PC-3 (cell line): ENCODE data around the gene ZBTB7C. TPM values are rescaled to one million over a fixed set of nuclear protein-coding genes. Genes with fewer than 3 reads are reported as not detected.

Experiments
- ATAC-seq: fragments of 200-7000 bp; cut with Tn5 transposase; 2 replicates; pipeline ENCODE4 v1.9.1; 2020; ENCODE audit warnings: mild to moderate bottlenecking, moderate library complexity
- BruUV-seq: library from RNA; stranded (reverse); fragments of 400-500 nt; replicated peaks from 2 replicates; lab custom pipeline; 2021; lab: Mats Ljungman, UMichigan
- CTCF ChIA-PET: fragments of 300-600 bp; sonication (Branson Sonifier 250); formaldehyde crosslinking; loops from one replicate; lab custom pipeline; 2022; ENCODE audit warnings: antibody characterized with exemption; lab: Charles Lee
- POLR2A ChIA-PET: fragments of 300-600 bp; sonication (Branson Sonifier 250); formaldehyde crosslinking; loops from one replicate; lab custom pipeline; 2022; ENCODE audit warnings: antibody characterized with exemption; ENCODE audit not compliant: unreplicated experiment; lab: Charles Lee
- DNase-seq: peaks from one replicate; pipeline ENCODE4 v3.0.0-alpha.2; 2015
- H2AFZ ChIP-seq: fragments of 300-600 bp; sonication (generic); 2 replicates; pipeline ENCODE4 v1.6.0; 2016; ENCODE audit warnings: antibody characterized with exemption, low read length
- H3F3A ChIP-seq: fragments of 300-600 bp; sonication (generic); one replicate; pipeline ENCODE4 v1.6.0; 2017; ENCODE audit warnings: antibody characterized with exemption, low read length, control low read depth, mild to moderate bottlenecking; ENCODE audit not compliant: unreplicated experiment
- H3K27ac ChIP-seq: fragments of 300-600 bp; sonication (generic); 2 replicates; pipeline ENCODE4 v1.5.1; 2016; ENCODE audit warnings: mild to moderate bottlenecking, low read length
- H3K27me3 ChIP-seq: fragments of 300-600 bp; sonication (generic); 2 replicates; pipeline ENCODE4 v1.6.1; 2016; ENCODE audit warnings: low read length, mixed read lengths
- H3K36me3 ChIP-seq: fragments of 300-600 bp; sonication (generic); 2 replicates; pipeline ENCODE4 v1.6.1; 2016; ENCODE audit warnings: low read depth, mixed run types, low read length, mixed read lengths
- H3K4me1 ChIP-seq: fragments of 300-600 bp; sonication (generic); 2 replicates; pipeline ENCODE4 v1.5.1; 2016; ENCODE audit warnings: low read length; ENCODE audit not compliant: insufficient read depth
- H3K4me2 ChIP-seq: fragments of 300-600 bp; sonication (generic); 2 replicates; pipeline ENCODE4 v1.6.0; 2016; ENCODE audit warnings: low read length
- H3K4me3 ChIP-seq: fragments of 300-600 bp; sonication (generic); 2 replicates; pipeline ENCODE4 v1.5.1; 2016; ENCODE audit warnings: mild to moderate bottlenecking, low read length, mixed read lengths
- H3K79me2 ChIP-seq: fragments of 300-600 bp; sonication (generic); 2 replicates; pipeline ENCODE4 v1.6.1; 2017; ENCODE audit warnings: low read length, mixed read lengths
- H3K9ac ChIP-seq: fragments of 300-600 bp; sonication (generic); 2 replicates; pipeline ENCODE4 v1.6.0; 2016; ENCODE audit warnings: mild to moderate bottlenecking, low read length
- H3K9me2 ChIP-seq: fragments of 300-600 bp; sonication (generic); replicated peaks from 2 replicates; pipeline ENCODE4 v1.6.1; 2016; ENCODE audit warnings: mixed run types, low read length, mixed read lengths
- H3K9me3 ChIP-seq: fragments of 300-600 bp; sonication (generic); 2 replicates; pipeline ENCODE4 v1.6.1; 2016; ENCODE audit warnings: low read length, mixed read lengths
- H4K20me1 ChIP-seq: fragments of 300-600 bp; sonication (generic); 2 replicates; pipeline ENCODE4 v1.6.1; 2016; ENCODE audit warnings: low read length, mixed read lengths
- EZH2 ChIP-seq: fragments of 300-600 bp; sonication (generic); IDR thresholded peaks from one replicate; pipeline ENCODE4 v1.6.1; 2017; ENCODE audit warnings: antibody characterized with exemption, mild to moderate bottlenecking, low read length; ENCODE audit not compliant: unreplicated experiment
- EZH2phosphoT487 ChIP-seq: fragments of 300-600 bp; sonication (generic); IDR thresholded peaks from 2 replicates; pipeline ENCODE4 v1.6.1; 2018; ENCODE audit warnings: mild to moderate bottlenecking, antibody characterized with exemption, low read length, borderline replicate concordance
- intact Hi-C: fragments of 100-400 bp; cut with micrococcal nuclease; formaldehyde crosslinking; loops from 2 replicates; pipeline ENCODE4 v1.9.0; 2023
- total RNA-seq: library from RNA; depleted of rRNA; stranded (reverse); fragments of >200 nt; gene quantifications from 2 replicates; pipeline ENCODE4 v1.2.3, GENCODE V29; 2014
- TF ChIP-seq, protein P1 (sequence below): fragments of 300-600 bp; sonication (generic); conservative IDR thresholded peaks from 2 replicates; pipeline ENCODE4 v1.5.1; 2017; ENCODE audit warnings: antibody characterized with exemption, low read depth, mild to moderate bottlenecking, low read length

Gene ZBTB7C
- total RNA-seq, 1 experiment from 2014 or later = 1.3 TPM

DNA sequence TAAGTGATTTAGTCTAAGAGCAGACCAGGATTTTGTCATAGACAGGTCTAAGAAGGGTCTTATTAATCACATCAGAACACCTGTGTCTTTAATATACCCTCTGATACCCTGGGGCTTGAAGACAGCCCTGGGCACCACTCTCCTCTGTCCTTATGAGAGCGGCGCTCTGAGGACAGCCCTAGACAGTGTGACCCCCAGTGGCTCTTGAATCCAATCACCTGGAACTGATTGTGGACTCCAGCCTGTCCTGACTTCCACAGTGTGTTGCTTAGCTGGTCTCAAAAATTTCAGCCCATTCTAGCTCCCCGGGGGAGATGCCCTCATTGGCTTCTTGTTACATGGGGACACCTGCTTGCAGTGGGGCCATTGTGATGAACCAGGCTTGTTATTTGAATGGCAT, 282.9 kb downstream of the ZBTB7C start:
- Histone ChIP-seq H3K27me3 (no peaks in the 10 kb centered on the region), H3K4me1 (no peaks in the 10 kb centered on the region), H3K9me3 (no peaks in the 10 kb centered on the region), H3F3A (no peaks in the 10 kb centered on the region), H3K4me3 (no peak overlapping the region), H3K79me2 (no peaks in the 10 kb centered on the region), H3K36me3 (no peaks in the 10 kb centered on the region), H4K20me1 (no peaks in the 10 kb centered on the region), H3K27ac (no peak overlapping the region), H3K9me2 (no peaks in the 10 kb centered on the region), H3K9ac (no peak overlapping the region), H2AFZ (no peak overlapping the region), H3K4me2 (no peak overlapping the region)
- intact Hi-C loops = no loop called here
- BruUV-seq = no TSS peak
- ATAC-seq = no peak
- TF ChIP-seq EZH2phosphoT487 = no peak
- TF ChIP-seq, protein P1, sequence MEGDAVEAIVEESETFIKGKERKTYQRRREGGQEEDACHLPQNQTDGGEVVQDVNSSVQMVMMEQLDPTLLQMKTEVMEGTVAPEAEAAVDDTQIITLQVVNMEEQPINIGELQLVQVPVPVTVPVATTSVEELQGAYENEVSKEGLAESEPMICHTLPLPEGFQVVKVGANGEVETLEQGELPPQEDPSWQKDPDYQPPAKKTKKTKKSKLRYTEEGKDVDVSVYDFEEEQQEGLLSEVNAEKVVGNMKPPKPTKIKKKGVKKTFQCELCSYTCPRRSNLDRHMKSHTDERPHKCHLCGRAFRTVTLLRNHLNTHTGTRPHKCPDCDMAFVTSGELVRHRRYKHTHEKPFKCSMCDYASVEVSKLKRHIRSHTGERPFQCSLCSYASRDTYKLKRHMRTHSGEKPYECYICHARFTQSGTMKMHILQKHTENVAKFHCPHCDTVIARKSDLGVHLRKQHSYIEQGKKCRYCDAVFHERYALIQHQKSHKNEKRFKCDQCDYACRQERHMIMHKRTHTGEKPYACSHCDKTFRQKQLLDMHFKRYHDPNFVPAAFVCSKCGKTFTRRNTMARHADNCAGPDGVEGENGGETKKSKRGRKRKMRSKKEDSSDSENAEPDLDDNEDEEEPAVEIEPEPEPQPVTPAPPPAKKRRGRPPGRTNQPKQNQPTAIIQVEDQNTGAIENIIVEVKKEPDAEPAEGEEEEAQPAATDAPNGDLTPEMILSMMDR = no peak
- no peak for TF ChIP-seq EZH2
- DNase-seq = no peak
- ChIA-PET POLR2A (no interaction called here), CTCF (no interaction called here)

DNA sequence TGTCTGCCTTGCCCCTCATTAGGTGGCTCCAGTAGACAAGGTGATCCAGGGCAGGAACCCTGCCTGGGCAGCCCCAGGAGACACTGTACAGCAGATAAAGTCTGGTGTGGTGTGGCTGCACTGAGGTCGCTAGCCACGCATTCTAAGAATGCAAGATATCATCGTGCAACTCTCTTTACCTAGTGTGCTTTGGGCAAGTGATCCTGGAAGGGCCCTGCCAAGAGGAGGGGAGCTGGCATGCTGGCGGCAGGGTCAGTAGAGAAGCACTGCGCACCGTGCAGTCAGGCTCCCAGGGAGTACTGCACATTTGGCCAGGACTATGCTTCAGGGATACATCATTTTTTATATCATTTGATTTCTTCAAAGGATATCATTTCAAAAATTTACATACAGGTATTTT, 283.5 kb downstream of the ZBTB7C start:
- H3K27ac ChIP-seq = no peak overlapping the region
- intact Hi-C loops = no loop called here
- no peak for ATAC-seq

More for the DNA sequence above, 283.5 kb downstream of the ZBTB7C start:
- Histone ChIP-seq H3K27me3 (no peaks in the 10 kb centered on the region), H3K79me2 (no peaks in the 10 kb centered on the region), H3K4me1 (no peaks in the 10 kb centered on the region), H4K20me1 (no peaks in the 10 kb centered on the region), H3K9me2 (no peaks in the 10 kb centered on the region), H3F3A (no peaks in the 10 kb centered on the region), H3K4me2 (no peak overlapping the region), H2AFZ (no peak overlapping the region), H3K36me3 (no peaks in the 10 kb centered on the region), H3K9me3 (no peaks in the 10 kb centered on the region), H3K4me3 (no peak overlapping the region), H3K9ac (no peak overlapping the region)
- no TSS peak for BruUV-seq
- ChIA-PET CTCF (no interaction called here), POLR2A (no interaction called here)
- no peak for TF ChIP-seq EZH2
- no peak for TF ChIP-seq EZH2phosphoT487
- TF ChIP-seq, protein P1 = no peak
- no peak for DNase-seq
